Ovary (tissue), 9 donors: ENCODE measurements around the gene BHLHA15. TPM values are rescaled to one million over a fixed set of nuclear protein-coding genes. Genes with fewer than 3 reads are reported as not detected.
A peak's percentile ranks its signal among the peaks of the same experiment; 100 is the strongest.

ENCODE experiments used
- DNase-seq, 5 donors: peaks; one replicate each; pipeline ENCODE4 v3.0.0-alpha.2; 2019 to 2020
- H3K27ac ChIP-seq, 2 donors: fragments of 200-600 bp; one replicate each; pipeline versions ENCODE4 v1.5.1 to v1.8.0; 2019 to 2022
- H3K27me3 ChIP-seq: fragments of 200-600 bp; one replicate; pipeline ENCODE4 v1.8.0; 2022
- H3K36me3 ChIP-seq: fragments of 200-600 bp; sonication (generic); one replicate; pipeline ENCODE4 v1.5.1; 2019
- H3K4me1 ChIP-seq: one replicate; pipeline ENCODE4 v1.8.1; 2013; ENCODE audit warnings: mild to moderate bottlenecking, moderate library complexity; ENCODE audit not compliant: insufficient read depth
- H3K4me3 ChIP-seq: fragments of 200-600 bp; sonication (generic); one replicate; pipeline ENCODE4 v1.5.1; 2017
- H3K9me3 ChIP-seq, 2 donors: fragments of 200-600 bp in 1 of 2; sonication (generic) in 1 of 2; one replicate each; pipeline versions ENCODE4 v1.5.1 to v1.8.1; 2013 to 2019; ENCODE audit warnings: mild to moderate bottlenecking in 1 of 2, moderate library complexity in 1 of 2
- EP300 ChIP-seq: sonication (generic); formaldehyde crosslinking; IDR thresholded peaks from one replicate; pipeline ENCODE4 v1.6.1; 2017; ENCODE audit warnings: antibody characterized with exemption
- POLR2A ChIP-seq: fragments of 450-650 bp; IDR thresholded peaks from one replicate; pipeline ENCODE4 v1.6.1; 2017; ENCODE audit warnings: antibody characterized with exemption, mild to moderate bottlenecking, moderate library complexity
- WGBS, 3 donors: extraction: QIAGEN DNeasy Blood & Tissue Kit in 1 of 3; methylation state at CpG; one replicate each; pipeline versions ENCODE4 v1.1.5 to v1.1.7; 2013 to 2017; 5-methylcytosine and 5-hydroxymethylcytosine counted together
- intact Hi-C, 4 donors: fragments of 100-400 bp; cut with DNase I; formaldehyde crosslinking; loops; one replicate each; pipeline versions ENCODE4 v1.11.0 to v1.15.1; 2022 to 2023
- polyA plus RNA-seq, 2 donors: library from polyadenylated mRNA; stranded (reverse); fragments of 200-250 nt in 1 of 2; fragments of 350-450 nt in 1 of 2; fragmentation: Illumina TruSeq in 1 of 2; extraction: RNeasy Lipid Tissue Mini Kit (QIAGEN cat#74804) in 1 of 2; gene quantifications; one replicate each; pipeline ENCODE4 v1.2.3, GENCODE V29; 2013 to 2014
- total RNA-seq, 7 donors: library from RNA; depleted of rRNA in 2 of 7; stranded (reverse); fragments of >200 nt in 2 of 7; fragmentation: NEBNext Ultra II Directional in 3 of 7; extraction: Animal tissue kit (Norgen Biotek cat#: 25700) in 3 of 7; gene quantifications; one replicate each; pipeline versions ENCODE4 v1.1.0 to v1.2.4, GENCODE V29; 2016 to 2023
- TF ChIP-seq, protein P1 (sequence below), 3 donors: fragments of 450-650 bp in 2 of 3; fragments of 200-600 bp in 1 of 3; IDR thresholded peaks; one replicate each; pipeline versions ENCODE4 v1.5.1 to v1.8.0; 2016 to 2022; ENCODE audit warnings: antibody characterized with exemption in 3 of 3, mild to moderate bottlenecking in 1 of 3
- donor health status: DM: no; HTN: no; CAD: no; lungs with moderate emphysema.
- donor health status: DM: no; HTN: no; CAD: no.
- donor health status: Bipolar disorder and iron deficiency.
- donor health status: DM: yes; HTN: yes; CAD: no.
- donor health status: DM: no; HTN: no; CAD: no.
- donor health status: DM: yes; HTN: yes; CAD: no.

Gene BHLHA15
- total and polyA plus RNA-seq, 9 donors: 0.34 to 0.54 TPM; not detected in 7

DNA sequence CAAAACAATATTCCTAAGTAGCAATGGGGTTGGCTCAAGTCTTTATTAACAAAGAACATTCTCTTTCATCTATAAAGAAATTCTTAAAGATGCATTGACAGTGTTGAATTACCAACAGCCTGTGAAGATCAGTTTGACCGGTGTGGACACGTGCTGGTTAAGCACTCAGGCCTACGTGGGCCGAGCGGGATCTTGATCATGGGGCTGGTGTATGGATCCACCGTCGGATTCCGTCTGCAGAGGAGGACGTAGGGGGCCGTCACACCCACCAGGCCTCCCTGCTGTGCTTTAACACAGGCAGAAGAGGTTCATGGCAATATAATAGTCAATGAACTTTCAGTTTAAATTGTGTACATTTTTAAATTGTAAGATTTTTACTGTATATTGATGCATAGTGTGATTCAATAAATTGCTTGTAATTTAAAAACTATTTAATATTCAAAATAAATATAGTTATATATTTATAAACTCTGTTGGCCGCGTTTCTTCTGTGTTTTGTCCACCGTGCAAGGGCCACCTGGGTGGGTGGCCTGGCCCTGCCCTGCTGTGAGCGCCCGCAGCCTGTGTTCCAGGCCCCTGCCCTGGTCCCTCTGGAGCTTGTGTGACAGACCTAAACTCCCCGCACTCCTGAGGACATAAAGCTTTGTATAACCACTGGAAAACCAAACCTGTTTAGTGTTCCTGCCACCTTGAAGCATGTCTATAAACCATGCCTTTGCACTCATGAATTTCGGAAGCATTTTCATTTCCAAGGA is 1.9 kb upstream of the BHLHA15 start:
- Histone ChIP-seq H3K9me3 (no peaks in the 10 kb centered on the region), H3K4me1 (no peaks in the 10 kb centered on the region), H3K36me3 (no peaks in the 10 kb centered on the region), H3K27ac (no peak overlapping the region), H3K27me3 (no peaks in the 10 kb centered on the region), H3K4me3 (no peak overlapping the region)
- DNase-seq: peak in 1 of 5 donors; percentile 9
- TF ChIP-seq, protein P1, sequence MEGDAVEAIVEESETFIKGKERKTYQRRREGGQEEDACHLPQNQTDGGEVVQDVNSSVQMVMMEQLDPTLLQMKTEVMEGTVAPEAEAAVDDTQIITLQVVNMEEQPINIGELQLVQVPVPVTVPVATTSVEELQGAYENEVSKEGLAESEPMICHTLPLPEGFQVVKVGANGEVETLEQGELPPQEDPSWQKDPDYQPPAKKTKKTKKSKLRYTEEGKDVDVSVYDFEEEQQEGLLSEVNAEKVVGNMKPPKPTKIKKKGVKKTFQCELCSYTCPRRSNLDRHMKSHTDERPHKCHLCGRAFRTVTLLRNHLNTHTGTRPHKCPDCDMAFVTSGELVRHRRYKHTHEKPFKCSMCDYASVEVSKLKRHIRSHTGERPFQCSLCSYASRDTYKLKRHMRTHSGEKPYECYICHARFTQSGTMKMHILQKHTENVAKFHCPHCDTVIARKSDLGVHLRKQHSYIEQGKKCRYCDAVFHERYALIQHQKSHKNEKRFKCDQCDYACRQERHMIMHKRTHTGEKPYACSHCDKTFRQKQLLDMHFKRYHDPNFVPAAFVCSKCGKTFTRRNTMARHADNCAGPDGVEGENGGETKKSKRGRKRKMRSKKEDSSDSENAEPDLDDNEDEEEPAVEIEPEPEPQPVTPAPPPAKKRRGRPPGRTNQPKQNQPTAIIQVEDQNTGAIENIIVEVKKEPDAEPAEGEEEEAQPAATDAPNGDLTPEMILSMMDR (IDR thresholded peaks at IDR 0.05): no peak
- WGBS, 3 donors: 88 to 92% (median 92%) methylated on average over 17 of the region's 17 CpGs
- intact Hi-C loops: no loop called here

DNA sequence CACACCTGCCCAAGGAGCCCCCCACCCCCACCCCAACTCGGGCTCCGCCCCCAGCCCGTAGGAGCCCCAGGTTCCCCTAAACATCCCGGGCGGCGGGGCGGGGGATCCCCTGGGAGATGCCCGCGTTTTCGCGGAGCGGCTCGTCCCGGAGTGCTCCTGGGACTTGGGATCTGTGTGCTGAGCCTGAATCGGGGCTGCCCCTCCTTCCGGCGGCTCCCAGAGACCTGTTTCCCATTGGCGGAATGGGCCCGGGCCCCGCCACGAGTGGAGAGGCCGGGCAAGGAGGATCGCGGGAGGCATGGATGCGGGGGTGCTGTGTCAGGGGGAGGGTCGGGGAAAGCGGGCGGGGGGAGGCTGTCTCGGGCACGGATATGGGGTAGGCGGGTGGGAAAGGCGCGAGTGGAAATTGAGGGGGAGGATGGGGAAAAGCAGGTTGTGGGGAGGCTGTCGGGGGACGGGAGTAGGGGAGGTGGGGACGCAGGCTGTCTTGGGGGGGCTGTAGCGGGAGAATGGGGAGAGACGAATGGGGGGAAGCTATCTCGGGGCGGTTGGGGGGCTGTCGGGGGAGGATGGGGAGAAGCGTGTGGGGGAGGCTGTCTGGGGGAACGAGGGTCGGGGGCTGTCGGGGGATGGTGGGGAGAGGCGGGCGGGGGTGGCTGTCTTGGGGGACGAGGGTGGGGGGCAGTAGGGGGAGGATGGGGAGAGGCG is 572 bp upstream of the BHLHA15 start:
- no peaks in the 10 kb centered on the region for H3K4me1 ChIP-seq
- no peaks in the 10 kb centered on the region for H3K9me3 ChIP-seq
- TF ChIP-seq, protein P1 (IDR thresholded peaks at IDR 0.05): no peak
- TF ChIP-seq POLR2A: no peak
- no peak for TF ChIP-seq EP300
- peak in 2 of 5 donors; percentile 42 to 44 for DNase-seq
- no peak overlapping the region for H3K4me3 ChIP-seq
- intact Hi-C loops: no loop called here
- no peaks in the 10 kb centered on the region for H3K36me3 ChIP-seq
- no peak overlapping the region for H3K27ac ChIP-seq
- no peaks in the 10 kb centered on the region for H3K27me3 ChIP-seq
- WGBS, 3 donors: 2 to 8% (median 8%) methylated on average over 6 to 49 of the region's 49 CpGs

DNA sequence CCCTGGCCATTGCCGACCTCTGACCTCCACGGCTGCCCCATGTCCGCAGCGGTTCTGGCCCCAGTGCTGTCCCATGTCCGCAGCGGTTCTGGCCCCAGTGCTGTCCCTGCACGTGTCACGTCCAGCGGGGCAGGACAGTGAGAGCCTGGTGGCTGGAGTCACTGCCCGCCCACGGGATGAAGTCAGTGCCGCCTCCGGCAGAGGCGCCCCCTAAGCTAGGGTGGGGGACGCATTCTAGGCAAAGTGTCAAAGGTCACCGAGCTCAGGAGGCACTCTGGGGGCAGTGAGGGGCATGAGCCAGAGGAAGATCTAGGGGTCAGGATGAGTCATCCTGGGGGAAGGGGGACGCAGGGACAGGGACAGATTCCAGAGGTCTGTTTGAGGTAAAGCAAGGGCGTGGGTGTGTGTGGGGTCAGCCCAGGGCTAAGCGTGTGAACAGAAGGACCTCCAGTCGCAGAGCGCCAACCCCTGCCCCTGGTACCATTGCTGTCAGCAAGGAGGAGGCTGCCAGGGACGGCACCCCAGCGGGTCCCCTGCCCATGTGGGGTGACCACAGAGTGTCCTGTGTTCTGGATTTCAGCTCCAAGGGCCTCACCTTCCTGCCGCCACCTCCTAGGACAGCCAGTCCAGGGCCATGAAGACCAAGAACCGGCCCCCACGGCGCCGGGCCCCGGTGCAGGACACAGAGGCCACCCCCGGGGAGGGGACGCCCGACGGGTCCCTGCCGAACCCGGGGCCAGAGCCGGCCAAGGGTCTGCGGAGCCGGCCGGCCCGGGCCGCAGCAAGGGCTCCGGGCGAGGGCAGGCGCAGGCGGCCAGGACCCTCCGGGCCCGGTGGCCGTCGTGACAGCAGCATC is 665 bp downstream of the BHLHA15 start:
- no peak for TF ChIP-seq EP300
- no peaks in the 10 kb centered on the region for H3K9me3 ChIP-seq
- no peaks in the 10 kb centered on the region for H3K27me3 ChIP-seq
- peak in 4 of 5 donors; percentile 14 to 40 (median 26) for DNase-seq
- WGBS, 3 donors: 74 to 77% (median 75%) methylated on average over 46 to 49 of the region's 49 CpGs
- no peak overlapping the region for H3K4me3 ChIP-seq
- intact Hi-C loops: no loop called here
- H3K4me1 ChIP-seq: no peaks in the 10 kb centered on the region
- H3K27ac ChIP-seq: no peak overlapping the region
- no peaks in the 10 kb centered on the region for H3K36me3 ChIP-seq

DNA sequence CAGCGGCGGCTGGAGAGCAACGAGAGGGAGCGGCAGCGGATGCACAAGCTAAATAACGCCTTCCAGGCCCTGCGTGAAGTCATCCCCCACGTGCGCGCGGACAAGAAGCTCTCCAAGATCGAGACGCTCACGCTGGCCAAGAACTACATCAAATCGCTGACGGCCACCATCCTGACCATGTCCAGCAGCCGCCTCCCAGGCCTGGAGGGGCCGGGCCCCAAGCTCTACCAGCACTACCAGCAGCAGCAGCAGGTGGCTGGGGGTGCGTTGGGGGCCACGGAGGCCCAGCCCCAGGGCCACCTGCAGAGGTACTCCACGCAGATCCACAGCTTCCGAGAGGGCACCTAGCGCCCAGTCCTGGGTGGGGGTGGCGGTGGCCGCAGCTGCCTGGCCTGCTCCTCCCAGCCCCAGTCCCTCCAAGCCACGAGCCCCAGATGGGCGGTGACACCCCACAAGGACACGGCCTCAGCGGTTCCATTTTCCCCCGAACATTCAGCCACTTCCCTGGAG is 1.3 kb downstream of the BHLHA15 start:
- Histone ChIP-seq H3K27me3 (no peaks in the 10 kb centered on the region), H3K4me3 (no peak overlapping the region), H3K4me1 (no peaks in the 10 kb centered on the region), H3K36me3 (no peaks in the 10 kb centered on the region), H3K27ac (no peak overlapping the region), H3K9me3 (no peaks in the 10 kb centered on the region)
- TF ChIP-seq EP300: no peak
- TF ChIP-seq POLR2A: no peak
- TF ChIP-seq, protein P1 (IDR thresholded peaks at IDR 0.05): no peak
- 86 to 89% (median 88%) methylated on average over 25 to 30 of the region's 30 CpGs for WGBS, 3 donors
- intact Hi-C loops: no loop called here
- peak in 2 of 5 donors; percentile 14 to 34 for DNase-seq
